Natural killer cell (primary cell): ENCODE data around the gene CYP27B1. TPM values are rescaled to one million over a fixed set of nuclear protein-coding genes. Genes with fewer than 3 reads are reported as not detected.
"Not testable (repeated sequence)": the region's sequence is repeated elsewhere in the genome, so short reads cannot be mapped to it uniquely, and the experiment has no call there.

Experiments
- ATAC-seq, 3 donors: fragments of 150-1000 bp in 2 of 3; fragments of 200-7000 bp in 1 of 3; cut with Tn5 transposase; 1 replicate in 1 of 3; 2 replicates in 2 of 3; pipeline ENCODE4 v1.10.0; 2021; ENCODE audit warnings: mild to moderate bottlenecking in 2 of 3, moderate library complexity in 2 of 3
- DNase-seq, 2 donors: peaks; one replicate each; pipeline versions ENCODE4 v3.0.0 to v3.0.0-alpha.2; 2013 to 2021; ENCODE audit warnings: mixed read lengths in 1 of 2
- H3K27ac ChIP-seq: one replicate; pipeline ENCODE4 v1.5.1; 2013; ENCODE audit warnings: mild to moderate bottlenecking, low read length
- H3K27me3 ChIP-seq: one replicate; pipeline ENCODE4 v1.6.1; 2013; ENCODE audit warnings: low read length; ENCODE audit not compliant: control insufficient read depth, insufficient read depth
- H3K36me3 ChIP-seq: one replicate; pipeline ENCODE4 v1.6.1; 2013; ENCODE audit warnings: low read length; ENCODE audit not compliant: control insufficient read depth, insufficient read depth
- H3K4me1 ChIP-seq: one replicate; pipeline ENCODE4 v1.6.1; 2013; ENCODE audit warnings: low read length; ENCODE audit not compliant: control insufficient read depth, insufficient read depth
- H3K4me3 ChIP-seq: one replicate; pipeline ENCODE4 v1.5.1; 2013; ENCODE audit warnings: low read length
- H3K9me3 ChIP-seq: one replicate; pipeline ENCODE4 v1.6.1; 2013; ENCODE audit warnings: low read length; ENCODE audit not compliant: control insufficient read depth, insufficient read depth
- H3K27ac Mint-ChIP-seq, 2 donors: one replicate each; pipeline ENCODE4 v1.8.0; 2022; ENCODE audit warnings: mild to moderate bottlenecking in 2 of 2, mixed read lengths in 2 of 2, moderate library complexity in 1 of 2
- H3K27me3 Mint-ChIP-seq, 2 donors: one replicate each; pipeline ENCODE4 v1.8.0; 2022; ENCODE audit warnings: low read depth in 2 of 2, mixed read lengths in 2 of 2
- H3K36me3 Mint-ChIP-seq: one replicate; pipeline ENCODE4 v1.8.0; 2022; ENCODE audit warnings: mixed read lengths
- H3K4me1 Mint-ChIP-seq, 2 donors: one replicate each; pipeline ENCODE4 v1.8.0; 2022; ENCODE audit warnings: mixed read lengths in 2 of 2
- H3K4me3 Mint-ChIP-seq: one replicate; pipeline ENCODE4 v1.8.0; 2022; ENCODE audit warnings: mild to moderate bottlenecking, moderate library complexity, mixed read lengths
- H3K9me3 Mint-ChIP-seq, 2 donors: one replicate each; pipeline ENCODE4 v1.8.0; 2022; ENCODE audit warnings: mixed read lengths in 2 of 2
- WGBS: methylation state at CpG from one replicate; pipeline ENCODE4 v1.1.7; 2013; ENCODE audit warnings: missing lambda C conversion rate; ENCODE audit not compliant: insufficient coverage; 5-methylcytosine and 5-hydroxymethylcytosine counted together
- intact Hi-C: fragments of 100-400 bp; cut with micrococcal nuclease; formaldehyde crosslinking; loops from one replicate; pipeline ENCODE4 v1.14.2; 2022
- total RNA-seq, 4 donors: library from RNA; stranded (reverse); fragments of 120-200 nt in 1 of 4; gene quantifications; one replicate each; pipeline versions ENCODE4 v1.2.3 to v1.2.4, GENCODE V29; 2013 to 2022
- TF ChIP-seq, protein P1 (sequence below): fragments of 200-600 bp; IDR thresholded peaks from one replicate; pipeline ENCODE4 v1.8.0; 2022; ENCODE audit warnings: antibody characterized with exemption

CYP27B1 gene
- total RNA-seq, 3 donors from 2014 or later (not counting 1 experiment from before 2014, with no cell fraction given) = 1.1 to 1.7 (median 1.6) TPM

- ATAC-seq (no peak), DNase-seq (no peak)
- H3K27me3 Mint-ChIP-seq = no peaks in the 10 kb centered on the region
- no peaks in the 10 kb centered on the region for H3K9me3 Mint-ChIP-seq
- intact Hi-C loops = no loop called here
- H3K9me3 ChIP-seq = no peaks in the 10 kb centered on the region
- no peaks in the 10 kb centered on the region for H3K36me3 ChIP-seq
- no peak overlapping the region for H3K27ac ChIP-seq
- H3K27ac Mint-ChIP-seq = no peak overlapping the region
- H3K36me3 Mint-ChIP-seq = no peaks in the 10 kb centered on the region
- no peak overlapping the region for H3K4me3 ChIP-seq
- H3K27me3 ChIP-seq = no peaks in the 10 kb centered on the region
- peaks cover 23% of the 10 kb centered on the region for H3K4me1 ChIP-seq
- peaks cover 14% of the 10 kb centered on the region in 2 donors for H3K4me1 Mint-ChIP-seq
- peak overlapping the region; percentile 32 for H3K4me3 Mint-ChIP-seq
- WGBS = 75% methylated on average over 3 of the region's 3 CpGs
- TF ChIP-seq, protein P1, sequence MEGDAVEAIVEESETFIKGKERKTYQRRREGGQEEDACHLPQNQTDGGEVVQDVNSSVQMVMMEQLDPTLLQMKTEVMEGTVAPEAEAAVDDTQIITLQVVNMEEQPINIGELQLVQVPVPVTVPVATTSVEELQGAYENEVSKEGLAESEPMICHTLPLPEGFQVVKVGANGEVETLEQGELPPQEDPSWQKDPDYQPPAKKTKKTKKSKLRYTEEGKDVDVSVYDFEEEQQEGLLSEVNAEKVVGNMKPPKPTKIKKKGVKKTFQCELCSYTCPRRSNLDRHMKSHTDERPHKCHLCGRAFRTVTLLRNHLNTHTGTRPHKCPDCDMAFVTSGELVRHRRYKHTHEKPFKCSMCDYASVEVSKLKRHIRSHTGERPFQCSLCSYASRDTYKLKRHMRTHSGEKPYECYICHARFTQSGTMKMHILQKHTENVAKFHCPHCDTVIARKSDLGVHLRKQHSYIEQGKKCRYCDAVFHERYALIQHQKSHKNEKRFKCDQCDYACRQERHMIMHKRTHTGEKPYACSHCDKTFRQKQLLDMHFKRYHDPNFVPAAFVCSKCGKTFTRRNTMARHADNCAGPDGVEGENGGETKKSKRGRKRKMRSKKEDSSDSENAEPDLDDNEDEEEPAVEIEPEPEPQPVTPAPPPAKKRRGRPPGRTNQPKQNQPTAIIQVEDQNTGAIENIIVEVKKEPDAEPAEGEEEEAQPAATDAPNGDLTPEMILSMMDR = no peak
These were observed 8.2 kb upstream of the CYP27B1 start for GRCh38 chr12:57775044-57775443.

DNA sequence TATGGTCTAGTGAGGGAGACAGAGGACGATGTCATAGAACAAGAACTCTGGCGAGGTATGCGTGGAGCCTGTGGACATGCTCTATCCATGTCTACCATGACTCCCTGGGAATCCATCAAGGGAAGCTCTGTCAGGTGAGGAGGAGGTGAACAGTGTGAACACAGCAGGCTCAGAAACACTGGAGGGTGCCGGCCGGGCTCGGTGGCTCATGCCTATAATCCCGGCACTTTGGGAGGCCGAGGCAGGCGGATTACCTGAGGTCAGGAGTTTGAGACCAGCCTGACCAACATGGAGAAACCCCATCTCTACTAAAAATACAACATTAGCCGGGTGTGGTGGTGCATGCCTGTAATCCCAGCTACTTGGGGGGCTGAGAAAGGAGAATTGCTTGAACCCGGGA lies 7.8 kb upstream of the CYP27B1 start:
- H3K36me3 ChIP-seq, H3K4me3 Mint-ChIP-seq, DNase-seq, H3K27me3 ChIP-seq, H3K27me3 Mint-ChIP-seq, intact Hi-C loops, H3K4me3 ChIP-seq, H3K27ac Mint-ChIP-seq, H3K27ac ChIP-seq, H3K36me3 Mint-ChIP-seq, ATAC-seq, H3K9me3 Mint-ChIP-seq, H3K9me3 ChIP-seq: not testable (repeated sequence)
- peaks cover 14% of the 10 kb centered on the region in 2 donors for H3K4me1 Mint-ChIP-seq
- H3K4me1 ChIP-seq = peaks cover 21% of the 10 kb centered on the region
- WGBS = over 99% methylated on average over 11 of the region's 11 CpGs

DNA sequence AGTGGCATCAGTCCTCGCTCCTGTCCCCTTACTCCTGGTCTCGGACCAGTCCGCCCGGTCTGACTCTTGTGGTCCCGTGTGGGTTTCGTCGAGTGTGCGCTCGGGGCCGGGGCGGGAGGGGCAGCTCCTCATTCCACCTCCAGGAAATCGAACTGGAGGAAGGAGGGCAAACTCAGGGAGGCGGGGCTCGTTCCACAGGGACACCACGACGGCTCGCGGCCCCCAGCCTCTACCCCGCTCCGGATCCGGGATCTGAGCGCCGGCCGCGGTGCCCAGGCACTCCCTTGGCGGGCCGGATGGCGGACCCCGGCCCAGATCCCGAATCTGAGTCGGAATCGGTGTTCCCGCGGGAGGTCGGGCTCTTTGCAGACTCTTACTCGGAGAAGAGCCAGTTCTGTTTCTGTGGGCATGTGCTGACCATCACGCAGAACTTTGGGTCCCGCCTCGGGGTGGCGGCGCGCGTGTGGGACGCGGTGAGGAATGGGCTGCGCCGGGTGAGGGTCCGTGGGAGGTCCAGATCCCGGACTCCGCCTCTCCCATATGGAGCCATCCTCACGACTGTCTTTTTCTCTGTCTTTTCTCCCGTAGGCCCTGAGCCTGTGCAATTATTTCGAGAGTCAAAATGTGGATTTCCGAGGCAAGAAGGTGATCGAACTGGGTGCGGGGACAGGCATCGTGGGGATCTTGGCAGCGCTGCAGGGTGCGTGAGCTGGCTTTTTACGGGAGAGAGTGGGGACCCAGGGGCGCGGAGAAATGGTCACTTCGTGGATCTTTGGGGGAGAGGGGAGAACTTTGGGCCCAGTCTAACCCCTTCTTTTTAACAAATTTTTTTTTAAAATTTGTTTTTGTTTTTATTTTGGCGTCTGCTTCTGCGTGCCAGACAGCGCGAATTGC lies 5.8 kb upstream of the CYP27B1 start, which contains the start of gene EEF1AKMT3:
EEF1AKMT3 (plus strand) TSS at position 186 of the 894 bp plus-strand sequence; CDS start at position 297, 111 bp downstream.
- H3K27ac ChIP-seq = peak within 1 kb of the TSS; percentile 80
- peak within 1 kb of the TSS; percentile 89 to 94 for H3K27ac Mint-ChIP-seq
- TF ChIP-seq, protein P1 = no peak
- intact Hi-C loops = no loop called here
- no peaks in the 10 kb centered on the region for H3K36me3 Mint-ChIP-seq
- peak in 2 of 3 donors; percentile 11 to 27 for ATAC-seq
- no peaks in the 10 kb centered on the region for H3K36me3 ChIP-seq
- 3% methylated on average over 67 of the region's 67 CpGs for WGBS
- peaks cover 21% of the 10 kb centered on the region for H3K4me1 ChIP-seq
- H3K27me3 ChIP-seq = no peaks in the 10 kb centered on the region
- peak within 1 kb of the TSS; percentile 97 for H3K4me3 Mint-ChIP-seq
- no peaks in the 10 kb centered on the region for H3K9me3 ChIP-seq
- peak within 1 kb of the TSS; percentile 77 for H3K4me3 ChIP-seq
- no peaks in the 10 kb centered on the region for H3K9me3 Mint-ChIP-seq
- H3K4me1 Mint-ChIP-seq = peaks cover 14% of the 10 kb centered on the region in 2 donors
- H3K27me3 Mint-ChIP-seq = no peaks in the 10 kb centered on the region
- peak in 1 of 2 donors; percentile 56 for DNase-seq

DNA sequence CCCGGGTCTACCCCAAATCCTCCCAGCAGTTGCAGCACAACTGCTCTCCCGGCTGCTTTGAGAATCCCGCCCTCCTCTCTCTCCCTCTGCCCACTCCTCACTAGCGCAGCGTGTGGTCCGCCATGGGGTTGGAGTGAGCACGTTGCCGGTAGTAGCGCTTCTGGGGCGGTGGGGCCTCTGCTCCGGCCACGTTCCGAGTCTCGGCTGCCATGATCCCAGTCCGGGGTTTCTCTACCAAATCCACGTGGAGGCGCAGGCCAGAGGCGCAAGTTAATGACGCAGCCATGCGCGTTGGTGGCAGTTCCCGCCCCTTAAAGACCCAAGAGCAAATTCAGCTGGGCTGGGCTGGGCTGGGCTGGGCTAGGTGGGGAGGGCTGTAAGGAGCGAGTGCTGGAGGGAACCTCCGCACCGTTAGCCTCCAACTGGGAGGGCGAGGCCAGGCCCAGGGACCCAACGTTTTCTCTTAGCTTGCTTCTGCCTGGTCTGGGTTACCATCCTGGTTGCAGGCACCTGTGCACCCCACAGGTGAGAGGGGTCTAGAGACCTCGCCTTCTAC lies 5.1 kb upstream of the CYP27B1 start, which contains the start of gene METTL1:
METTL1 (minus strand) TSS at position 233 of the 556 bp plus-strand sequence; CDS start at position 211, 22 bp downstream.
- H3K4me3 ChIP-seq = peak within 1 kb of the TSS; percentile 77
- Mint-ChIP-seq H3K4me1 (peaks cover 14% of the 10 kb centered on the region in 2 donors), H3K36me3 (no peaks in the 10 kb centered on the region), H3K4me3 (peak within 1 kb of the TSS; percentile 97), H3K27ac (peak within 1 kb of the TSS; percentile 89 to 94), H3K9me3 (no peaks in the 10 kb centered on the region), H3K27me3 (peaks cover 4 to 5% of the 10 kb centered on the region in 2 donors)
- H3K9me3 ChIP-seq = no peaks in the 10 kb centered on the region
- intact Hi-C loops = no loop called here
- no peaks in the 10 kb centered on the region for H3K36me3 ChIP-seq
- peak within 1 kb of the TSS; percentile 80 for H3K27ac ChIP-seq
- TF ChIP-seq, protein P1 = no peak
- H3K27me3 ChIP-seq = peaks cover 4% of the 10 kb centered on the region
- DNase-seq (peak; percentile 79 to 94), ATAC-seq (peak; percentile 93 to 94 (median 93))
- peaks cover 25% of the 10 kb centered on the region for H3K4me1 ChIP-seq
- WGBS = 0% methylated on average over 28 of the region's 28 CpGs
